SK-N-SH (cell line): ENCODE measurements around the gene BPIFA3. TPM values are rescaled to one million over a fixed set of nuclear protein-coding genes. Genes with fewer than 3 reads are reported as not detected.

Experiments
- CTCF ChIA-PET: fragments of 300-600, 350-600 bp; formaldehyde crosslinking; extraction: SDS; loops from one replicate; lab custom pipeline; 2021; lab: Yijun Ruan, JAX
- POLR2A ChIA-PET: fragments of 350-600 bp; sonication (Branson Sonifier 250); formaldehyde crosslinking; extraction: SDS; loops from one replicate; lab custom pipeline; 2020; ENCODE audit warnings: antibody characterized with exemption, inconsistent platforms; lab: Yijun Ruan, JAX
- DNase-seq: peaks from one replicate; pipeline ENCODE4 v3.0.0; 2012
- H2AFZ ChIP-seq: fragments of 200-600 bp; sonication (generic); 2 replicates; pipeline ENCODE4 v1.8.1; 2016; ENCODE audit warnings: antibody characterized with exemption, mild to moderate bottlenecking, low read depth
- H3F3A ChIP-seq: fragments of 200-600 bp; sonication (generic); replicated peaks from 2 replicates; pipeline ENCODE3; 2016; ENCODE audit warnings: antibody characterized with exemption, mild to moderate bottlenecking; ENCODE audit not compliant: insufficient read depth
- H3K27ac ChIP-seq, 2 experiments: fragments of 200-500 bp in 1 of 2; fragments of 200-600 bp in 1 of 2; sonication (Bioruptor generic) in 1 of 2; sonication (generic), shearing (Covaris generic) in 1 of 2; 2 replicates each; pipeline versions ENCODE4 v1.5.1 to v1.6.1; 2014 to 2016; ENCODE audit warnings: low read depth in 2 of 2, inconsistent platforms in 1 of 2, low read length in 1 of 2, mild to moderate bottlenecking in 1 of 2, mixed read lengths in 1 of 2
- H3K27me3 ChIP-seq: fragments of 200-600 bp; sonication (generic), shearing (Covaris generic); 2 replicates; pipeline ENCODE4 v1.6.1; 2016; ENCODE audit warnings: mixed run types; ENCODE audit not compliant: insufficient read depth
- H3K36me3 ChIP-seq, 2 experiments: fragments of 200-500 bp in 1 of 2; fragments of 200-600 bp in 1 of 2; sonication (Bioruptor generic) in 1 of 2; sonication (generic) in 1 of 2; replicated peaks in 1 of 2; 2 replicates each; pipeline versions ENCODE3 to v1.5.1; 2014 to 2016; ENCODE audit warnings: low read length in 1 of 2, mild to moderate bottlenecking in 1 of 2; ENCODE audit not compliant: insufficient read depth in 2 of 2, control insufficient read depth in 1 of 2
- H3K4me1 ChIP-seq, 2 experiments: fragments of 200-500 bp in 1 of 2; fragments of 200-600 bp in 1 of 2; sonication (Bioruptor generic) in 1 of 2; sonication (generic), shearing (Covaris generic) in 1 of 2; 2 replicates each; pipeline versions ENCODE4 v1.5.1 to v1.6.1; 2014 to 2016; ENCODE audit warnings: low read depth in 1 of 2, low read length in 1 of 2, mixed run types in 1 of 2; ENCODE audit not compliant: insufficient read depth in 2 of 2, control insufficient read depth in 1 of 2
- H3K4me2 ChIP-seq: fragments of 200-600 bp; sonication (generic), shearing (Covaris generic); 2 replicates; pipeline ENCODE4 v1.6.1; 2017; ENCODE audit warnings: mixed run types
- H3K4me3 ChIP-seq, 2 experiments: fragments of 200-500 bp in 1 of 2; fragments of 200-600 bp in 1 of 2; sonication (Bioruptor generic) in 1 of 2; sonication (generic), shearing (Covaris generic) in 1 of 2; 2 replicates each; pipeline versions ENCODE4 v1.5.1 to v1.8.1; 2014 to 2016; ENCODE audit warnings: low read depth in 2 of 2, inconsistent platforms in 1 of 2, low read length in 1 of 2, mild to moderate bottlenecking in 1 of 2, mixed read lengths in 1 of 2, moderate library complexity in 1 of 2
- H3K79me2 ChIP-seq: fragments of 200-600 bp; sonication (generic); 2 replicates; pipeline ENCODE4 v1.8.1; 2017; ENCODE audit warnings: mild to moderate bottlenecking; ENCODE audit not compliant: insufficient read depth
- H3K9ac ChIP-seq: fragments of 200-600 bp; sonication (generic); 2 replicates; pipeline ENCODE4 v1.6.1; 2017; ENCODE audit warnings: mixed run types
- H3K9me2 ChIP-seq: fragments of 200-600 bp; sonication (generic); 2 replicates; pipeline ENCODE4 v1.6.1; 2017; ENCODE audit warnings: mixed run types
- H3K9me3 ChIP-seq: fragments of 200-600 bp; sonication (generic); 2 replicates; pipeline ENCODE4 v1.6.1; 2017; ENCODE audit warnings: mixed run types, mild to moderate bottlenecking, moderate library complexity
- H4K20me1 ChIP-seq: fragments of 200-600 bp; sonication (generic); 2 replicates; pipeline ENCODE4 v1.6.1; 2017; ENCODE audit warnings: mild to moderate bottlenecking, mixed run types; ENCODE audit not compliant: insufficient read depth
- EP300 ChIP-seq, 2 experiments: IDR thresholded peaks; 2 replicates each; pipeline versions ENCODE4 v1.4.0 to v1.6.1; 2012; ENCODE audit warnings: borderline replicate concordance in 1 of 2, low read depth in 1 of 2, low read length in 1 of 2
- EZH2phosphoT487 ChIP-seq: fragments of 200-600 bp; sonication (generic); IDR thresholded peaks from 2 replicates; pipeline ENCODE4 v1.6.1; 2017; ENCODE audit warnings: low read depth, mixed run types, mild to moderate bottlenecking, antibody characterized with exemption, moderate library complexity, borderline replicate concordance
- FOXJ3 ChIP-seq: sonication (generic); formaldehyde crosslinking; IDR thresholded peaks from 2 replicates; pipeline ENCODE4 v1.5.1; 2020; ENCODE audit warnings: mild to moderate bottlenecking, missing genetic modification reagents
- GABPA ChIP-seq: IDR thresholded peaks from 2 replicates; pipeline ENCODE4 v1.4.0; 2012; ENCODE audit warnings: low read depth, mild to moderate bottlenecking
- GATA2 ChIP-seq: sonication (generic); formaldehyde crosslinking; IDR thresholded peaks from 2 replicates; pipeline ENCODE4 v1.5.0; 2020; ENCODE audit warnings: mild to moderate bottlenecking, missing genetic modification reagents
- JUND ChIP-seq: IDR thresholded peaks from 2 replicates; pipeline ENCODE4 v1.4.0; 2012
- MEF2A ChIP-seq: IDR thresholded peaks from 2 replicates; pipeline ENCODE4 v1.4.0; 2012; ENCODE audit warnings: low read depth, borderline replicate concordance
- RAD21 ChIP-seq: IDR thresholded peaks from 2 replicates; pipeline ENCODE4 v1.6.1; 2012; ENCODE audit warnings: mild to moderate bottlenecking, low read length
- RFX5 ChIP-seq: IDR thresholded peaks from 2 replicates; pipeline ENCODE4 v1.6.1; 2012; ENCODE audit warnings: mild to moderate bottlenecking, improper control_type of control experiment, low read length
- SMC3 ChIP-seq: IDR thresholded peaks from 2 replicates; pipeline ENCODE4 v1.6.1; 2012; ENCODE audit warnings: low read depth, low read length, improper control_type of control experiment
- TAF1 ChIP-seq: IDR thresholded peaks from 2 replicates; pipeline ENCODE4 v1.6.1; 2012; ENCODE audit warnings: low read depth, mild to moderate bottlenecking, low read length, moderate library complexity, borderline replicate concordance
- TCF12 ChIP-seq: IDR thresholded peaks from 2 replicates; pipeline ENCODE4 v1.4.0; 2012
- TEAD4 ChIP-seq: IDR thresholded peaks from 2 replicates; pipeline ENCODE4 v1.4.0; 2012; ENCODE audit warnings: mild to moderate bottlenecking, borderline replicate concordance; ENCODE audit not compliant: insufficient read depth
- WGBS: methylation state at CpG from one replicate; pipeline ENCODE4 v1.1.6; 2017; ENCODE audit warnings: low lambda C conversion rate; 5-methylcytosine and 5-hydroxymethylcytosine counted together
- polyA plus RNA-seq, 3 experiments: library from polyadenylated mRNA; depleted of rRNA; stranded (reverse); fragments of >200 nt; gene quantifications; 2 replicates each; pipeline ENCODE4 v1.2.3, GENCODE V29; 2012
- TF ChIP-seq, protein P1 (sequence below): IDR thresholded peaks from 2 replicates; pipeline ENCODE4; 2012
- TF ChIP-seq, protein P2 (sequence below): fragments of 200-600 bp; sonication (generic); IDR thresholded peaks from 2 replicates; pipeline ENCODE4 v1.6.1; 2017; ENCODE audit warnings: antibody characterized with exemption, mild to moderate bottlenecking, moderate library complexity
- TF ChIP-seq, protein P3 (sequence below): IDR thresholded peaks from 2 replicates; pipeline ENCODE4 v1.4.0; 2012; ENCODE audit warnings: low read depth
- TF ChIP-seq, protein P4 (sequence below): fragments of 150-350 bp; IDR thresholded peaks from 2 replicates; pipeline ENCODE4 v1.6.1; 2017; ENCODE audit warnings: antibody characterized with exemption, low read length, low read depth, borderline replicate concordance
- TF ChIP-seq, protein P5 (sequence below): IDR thresholded peaks from 2 replicates; pipeline ENCODE4 v1.6.1; 2012; ENCODE audit warnings: mild to moderate bottlenecking, low read depth, low read length, moderate library complexity

Gene BPIFA3
- polyA plus RNA-seq, 1 of the 3 experiments (the other 2 are of a cell fraction) = not detected

DNA sequence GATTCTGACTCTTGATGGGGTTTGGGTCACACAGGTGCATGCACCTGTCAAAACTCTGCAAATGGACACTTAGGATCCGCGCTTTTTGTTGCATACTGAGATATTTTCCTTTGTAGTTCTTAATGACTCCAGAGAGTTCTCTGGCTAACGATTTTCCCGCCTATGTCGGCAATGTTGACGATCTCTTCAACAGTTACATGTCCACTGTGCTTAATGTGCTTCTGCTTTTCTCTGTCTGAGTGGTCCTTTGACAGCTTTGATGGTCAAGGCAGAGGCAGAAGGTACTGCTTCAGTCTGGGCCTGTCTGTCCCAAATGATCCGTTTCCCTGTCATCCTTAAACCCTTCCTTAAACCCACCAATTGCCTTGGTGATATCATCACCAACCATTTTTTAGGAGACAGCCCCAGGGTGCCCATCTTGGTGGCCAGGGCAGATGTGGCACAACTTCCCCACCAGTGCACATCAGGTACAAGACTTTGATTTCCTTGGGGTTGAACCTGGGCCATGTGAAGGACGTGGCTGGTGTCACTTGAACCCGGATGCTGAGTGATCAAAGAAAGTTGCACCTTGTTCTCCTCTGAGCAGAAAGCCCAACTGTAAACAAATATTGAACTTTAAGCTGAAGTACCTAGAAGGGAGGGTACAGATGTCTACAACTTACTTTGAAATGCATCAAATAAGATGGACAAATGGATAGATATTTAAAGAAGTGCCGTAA lies 55.2 kb downstream of the BPIFA3 start:
- peaks cover 16% of the 10 kb centered on the region; the same call in 1 of the 2 replicates for H3K27me3 ChIP-seq
- H3K4me3 ChIP-seq = no peak overlapping the region
- H2AFZ ChIP-seq = no peak overlapping the region
- TF ChIP-seq TAF1 (no peak), RFX5 (no peak), EZH2phosphoT487 (no peak), JUND (no peak), TEAD4 (no peak), FOXJ3 (CRISPR knock-in tag) (no peak), MEF2A (no peak), TCF12 (no peak), SMC3 (no peak), RAD21 (no peak), GABPA (no peak), GATA2 (CRISPR knock-in tag) (no peak), EP300 (IDR thresholded peaks at IDR 0.05; ENCODE audit: borderline replicate concordance in 1 of 2, low read depth in 1 of 2, low read length in 1 of 2) (no peak)
- TF ChIP-seq, protein P1, sequence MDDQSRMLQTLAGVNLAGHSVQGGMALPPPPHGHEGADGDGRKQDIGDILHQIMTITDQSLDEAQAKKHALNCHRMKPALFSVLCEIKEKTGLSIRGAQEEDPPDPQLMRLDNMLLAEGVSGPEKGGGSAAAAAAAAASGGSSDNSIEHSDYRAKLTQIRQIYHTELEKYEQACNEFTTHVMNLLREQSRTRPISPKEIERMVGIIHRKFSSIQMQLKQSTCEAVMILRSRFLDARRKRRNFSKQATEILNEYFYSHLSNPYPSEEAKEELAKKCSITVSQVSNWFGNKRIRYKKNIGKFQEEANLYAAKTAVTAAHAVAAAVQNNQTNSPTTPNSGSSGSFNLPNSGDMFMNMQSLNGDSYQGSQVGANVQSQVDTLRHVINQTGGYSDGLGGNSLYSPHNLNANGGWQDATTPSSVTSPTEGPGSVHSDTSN = no peak
- TF ChIP-seq, protein P2, sequence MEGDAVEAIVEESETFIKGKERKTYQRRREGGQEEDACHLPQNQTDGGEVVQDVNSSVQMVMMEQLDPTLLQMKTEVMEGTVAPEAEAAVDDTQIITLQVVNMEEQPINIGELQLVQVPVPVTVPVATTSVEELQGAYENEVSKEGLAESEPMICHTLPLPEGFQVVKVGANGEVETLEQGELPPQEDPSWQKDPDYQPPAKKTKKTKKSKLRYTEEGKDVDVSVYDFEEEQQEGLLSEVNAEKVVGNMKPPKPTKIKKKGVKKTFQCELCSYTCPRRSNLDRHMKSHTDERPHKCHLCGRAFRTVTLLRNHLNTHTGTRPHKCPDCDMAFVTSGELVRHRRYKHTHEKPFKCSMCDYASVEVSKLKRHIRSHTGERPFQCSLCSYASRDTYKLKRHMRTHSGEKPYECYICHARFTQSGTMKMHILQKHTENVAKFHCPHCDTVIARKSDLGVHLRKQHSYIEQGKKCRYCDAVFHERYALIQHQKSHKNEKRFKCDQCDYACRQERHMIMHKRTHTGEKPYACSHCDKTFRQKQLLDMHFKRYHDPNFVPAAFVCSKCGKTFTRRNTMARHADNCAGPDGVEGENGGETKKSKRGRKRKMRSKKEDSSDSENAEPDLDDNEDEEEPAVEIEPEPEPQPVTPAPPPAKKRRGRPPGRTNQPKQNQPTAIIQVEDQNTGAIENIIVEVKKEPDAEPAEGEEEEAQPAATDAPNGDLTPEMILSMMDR = no peak
- TF ChIP-seq, protein P3, sequence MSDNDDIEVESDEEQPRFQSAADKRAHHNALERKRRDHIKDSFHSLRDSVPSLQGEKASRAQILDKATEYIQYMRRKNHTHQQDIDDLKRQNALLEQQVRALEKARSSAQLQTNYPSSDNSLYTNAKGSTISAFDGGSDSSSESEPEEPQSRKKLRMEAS = no peak
- TF ChIP-seq, protein P4, sequence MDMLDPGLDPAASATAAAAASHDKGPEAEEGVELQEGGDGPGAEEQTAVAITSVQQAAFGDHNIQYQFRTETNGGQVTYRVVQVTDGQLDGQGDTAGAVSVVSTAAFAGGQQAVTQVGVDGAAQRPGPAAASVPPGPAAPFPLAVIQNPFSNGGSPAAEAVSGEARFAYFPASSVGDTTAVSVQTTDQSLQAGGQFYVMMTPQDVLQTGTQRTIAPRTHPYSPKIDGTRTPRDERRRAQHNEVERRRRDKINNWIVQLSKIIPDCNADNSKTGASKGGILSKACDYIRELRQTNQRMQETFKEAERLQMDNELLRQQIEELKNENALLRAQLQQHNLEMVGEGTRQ = no peak
- TF ChIP-seq, protein P5, sequence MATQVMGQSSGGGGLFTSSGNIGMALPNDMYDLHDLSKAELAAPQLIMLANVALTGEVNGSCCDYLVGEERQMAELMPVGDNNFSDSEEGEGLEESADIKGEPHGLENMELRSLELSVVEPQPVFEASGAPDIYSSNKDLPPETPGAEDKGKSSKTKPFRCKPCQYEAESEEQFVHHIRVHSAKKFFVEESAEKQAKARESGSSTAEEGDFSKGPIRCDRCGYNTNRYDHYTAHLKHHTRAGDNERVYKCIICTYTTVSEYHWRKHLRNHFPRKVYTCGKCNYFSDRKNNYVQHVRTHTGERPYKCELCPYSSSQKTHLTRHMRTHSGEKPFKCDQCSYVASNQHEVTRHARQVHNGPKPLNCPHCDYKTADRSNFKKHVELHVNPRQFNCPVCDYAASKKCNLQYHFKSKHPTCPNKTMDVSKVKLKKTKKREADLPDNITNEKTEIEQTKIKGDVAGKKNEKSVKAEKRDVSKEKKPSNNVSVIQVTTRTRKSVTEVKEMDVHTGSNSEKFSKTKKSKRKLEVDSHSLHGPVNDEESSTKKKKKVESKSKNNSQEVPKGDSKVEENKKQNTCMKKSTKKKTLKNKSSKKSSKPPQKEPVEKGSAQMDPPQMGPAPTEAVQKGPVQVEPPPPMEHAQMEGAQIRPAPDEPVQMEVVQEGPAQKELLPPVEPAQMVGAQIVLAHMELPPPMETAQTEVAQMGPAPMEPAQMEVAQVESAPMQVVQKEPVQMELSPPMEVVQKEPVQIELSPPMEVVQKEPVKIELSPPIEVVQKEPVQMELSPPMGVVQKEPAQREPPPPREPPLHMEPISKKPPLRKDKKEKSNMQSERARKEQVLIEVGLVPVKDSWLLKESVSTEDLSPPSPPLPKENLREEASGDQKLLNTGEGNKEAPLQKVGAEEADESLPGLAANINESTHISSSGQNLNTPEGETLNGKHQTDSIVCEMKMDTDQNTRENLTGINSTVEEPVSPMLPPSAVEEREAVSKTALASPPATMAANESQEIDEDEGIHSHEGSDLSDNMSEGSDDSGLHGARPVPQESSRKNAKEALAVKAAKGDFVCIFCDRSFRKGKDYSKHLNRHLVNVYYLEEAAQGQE = no peak
- WGBS = 28% methylated on average over 9 of the region's 10 CpGs
- H3K79me2 ChIP-seq = no peaks in the 10 kb centered on the region
- H3K9me3 ChIP-seq = no peaks in the 10 kb centered on the region
- no peak overlapping the region for H3K9ac ChIP-seq
- H3K9me2 ChIP-seq = no peaks in the 10 kb centered on the region
- no peaks in the 10 kb centered on the region for H3K36me3 ChIP-seq
- DNase-seq = no peak
- H3K4me2 ChIP-seq = no peak overlapping the region
- ChIA-PET CTCF (interaction anchor here (1.5 kb wide), 1 partner anchor 20 kb away, joined by 4 read pairs; no protein-coding TSS in a partner anchor), POLR2A (no interaction called here)
- H4K20me1 ChIP-seq = no peaks in the 10 kb centered on the region
- H3K27ac ChIP-seq = no peak overlapping the region
- peaks cover 0 to 5% of the 10 kb centered on the region in 2 experiments; a peak in 1 of 4 replicates for H3K4me1 ChIP-seq
- no peaks in the 10 kb centered on the region for H3F3A ChIP-seq
